Esophagus squamous epithelium (tissue), 5 donors: ENCODE measurements around the gene TMX3. TPM values are rescaled to one million over a fixed set of nuclear protein-coding genes. Genes with fewer than 3 reads are reported as not detected.

ENCODE experiments used
- DNase-seq: peaks from one replicate; lab custom pipeline; 2025; lab: John Stamatoyannopoulos, UW
- H3K27ac ChIP-seq, 4 donors: fragments of 200-600 bp; sonication (generic); one replicate each; pipeline ENCODE4 v1.5.1; 2016 to 2019; ENCODE audit warnings: mild to moderate bottlenecking in 1 of 4
- H3K27me3 ChIP-seq, 4 donors: fragments of 200-600 bp; sonication (generic); 1 replicate in 3 of 4; 2 replicates in 1 of 4; pipeline versions ENCODE4 v1.5.1 to v1.6.0; 2017 to 2021; ENCODE audit warnings: antibody characterized with exemption in 1 of 4
- H3K36me3 ChIP-seq, 3 donors: fragments of 200-600 bp; sonication (generic); one replicate each; pipeline ENCODE4 v1.5.1; 2016 to 2019
- H3K4me1 ChIP-seq, 3 donors: fragments of 200-600 bp; sonication (generic); one replicate each; pipeline ENCODE4 v1.5.1; 2017 to 2019
- H3K4me3 ChIP-seq, 4 donors: fragments of 200-600 bp; sonication (generic); 1 replicate in 3 of 4; 2 replicates in 1 of 4; pipeline ENCODE4 v1.5.1; 2016 to 2019; ENCODE audit warnings: mild to moderate bottlenecking in 2 of 4, moderate library complexity in 1 of 4
- H3K9me3 ChIP-seq, 3 donors: fragments of 200-600 bp; sonication (generic); one replicate each; pipeline ENCODE4 v1.5.1; 2016 to 2019
- CTCF ChIP-seq, 6 experiments: fragments of 450-650 bp in 4 of 6; fragments of 200-600 bp in 2 of 6; sonication (generic) in 2 of 6; IDR thresholded peaks; one replicate each; pipeline ENCODE4 v1.5.1; 2016 to 2019; ENCODE audit warnings: antibody characterized with exemption in 6 of 6, mild to moderate bottlenecking in 4 of 6, moderate library complexity in 4 of 6
- POLR2A ChIP-seq, 4 donors: fragments of 450-650 bp; IDR thresholded peaks; one replicate each; pipeline ENCODE4 v1.6.1; 2017; ENCODE audit warnings: antibody characterized with exemption in 4 of 4, mild to moderate bottlenecking in 4 of 4, moderate library complexity in 3 of 4
- WGBS, 2 donors: methylation state at CpG; one replicate each; pipeline ENCODE4 v1.1.5; 2018; 5-methylcytosine and 5-hydroxymethylcytosine counted together
- intact Hi-C: fragments of 100-400 bp; cut with DNase I; formaldehyde crosslinking; loops from one replicate; pipeline ENCODE4 v1.15.0; 2022
- total RNA-seq, 4 donors: library from RNA; depleted of rRNA; stranded (reverse); fragments of >200 nt; gene quantifications; one replicate each; pipeline ENCODE4 v1.1.0, GENCODE V29; 2016
- donor health status: DM: yes; HTN: yes; CAD: no.

The TMX3 gene
- total RNA-seq, 4 donors from 2014 or later: 12.7 to 37.8 (median 25.6) TPM

- no peak for DNase-seq
- no peak overlapping the region for H3K4me3 ChIP-seq
- no peaks in the 10 kb centered on the region for H3K4me1 ChIP-seq
- TF ChIP-seq CTCF (IDR thresholded peaks at IDR 0.05) (no peak), POLR2A (IDR thresholded peaks at IDR 0.05) (no peak)
- H3K27me3 ChIP-seq: no peaks in the 10 kb centered on the region
- no peaks in the 10 kb centered on the region for H3K9me3 ChIP-seq
- no peaks in the 10 kb centered on the region for H3K36me3 ChIP-seq
- intact Hi-C loops: no loop called here
- 42 to 52% methylated on average over 5 of the region's 5 CpGs for WGBS, 2 donors
- H3K27ac ChIP-seq: no peak overlapping the region
Observed at GRCh38 chr18:68734308-68734707, 19.4 kb upstream of the TMX3 start.

- Histone ChIP-seq H3K36me3 (no peaks in the 10 kb centered on the region), H3K4me3 (no peak overlapping the region), H3K9me3 (no peaks in the 10 kb centered on the region), H3K27ac (no peak overlapping the region), H3K27me3 (no peaks in the 10 kb centered on the region), H3K4me1 (no peaks in the 10 kb centered on the region)
- no peak for TF ChIP-seq POLR2A (IDR thresholded peaks at IDR 0.05)
- WGBS, 2 donors: 30 to 33% methylated on average over 6 of the region's 6 CpGs
- intact Hi-C loops: no loop called here
- DNase-seq: no peak
Observed at GRCh38 chr18:68733707-68734106, 18.8 kb upstream of the TMX3 start.

- TF ChIP-seq CTCF (IDR thresholded peaks at IDR 0.05): no peak
- no peak for TF ChIP-seq POLR2A (IDR thresholded peaks at IDR 0.05)
Observed at GRCh38 chr18:68728081-68728700, 13.3 kb upstream of the TMX3 start.

GRCh38 chr18:68727506-68727905 lies 12.6 kb upstream of the TMX3 start:
- H3K27ac ChIP-seq: no peak overlapping the region
- H3K36me3 ChIP-seq: no peaks in the 10 kb centered on the region
- no peak overlapping the region for H3K4me3 ChIP-seq
- no peaks in the 10 kb centered on the region for H3K4me1 ChIP-seq
- intact Hi-C loops: no loop called here
- H3K27me3 ChIP-seq: no peaks in the 10 kb centered on the region
- DNase-seq: no peak
- no peak for TF ChIP-seq POLR2A (IDR thresholded peaks at IDR 0.05)
- no peak for TF ChIP-seq CTCF (IDR thresholded peaks at IDR 0.05)
- no peaks in the 10 kb centered on the region for H3K9me3 ChIP-seq

More at GRCh38 chr18:68728081-68728700, 13.3 kb upstream of the TMX3 start:
- no peaks in the 10 kb centered on the region for H3K9me3 ChIP-seq
- DNase-seq: no peak
- H3K27me3 ChIP-seq: no peaks in the 10 kb centered on the region
- no peak overlapping the region for H3K4me3 ChIP-seq
- no peaks in the 10 kb centered on the region for H3K4me1 ChIP-seq
- H3K27ac ChIP-seq: no peak overlapping the region
- no peaks in the 10 kb centered on the region for H3K36me3 ChIP-seq
- intact Hi-C loops: no loop called here
- WGBS, 2 donors: 73 to 79% methylated on average over 2 of the region's 2 CpGs

GRCh38 chr18:68725346-68725745 lies 10.4 kb upstream of the TMX3 start:
- intact Hi-C loops: no loop called here
- 67 to 79% methylated on average over 2 of the region's 2 CpGs for WGBS, 2 donors
- DNase-seq: no peak
- Histone ChIP-seq H3K9me3 (no peaks in the 10 kb centered on the region), H3K4me3 (no peak overlapping the region), H3K36me3 (no peaks in the 10 kb centered on the region), H3K4me1 (peaks cover 0 to 13% (median 0%) of the 10 kb centered on the region in 3 donors), H3K27ac (no peak overlapping the region), H3K27me3 (no peaks in the 10 kb centered on the region)
- TF ChIP-seq CTCF (IDR thresholded peaks at IDR 0.05) (no peak), POLR2A (IDR thresholded peaks at IDR 0.05) (no peak)

GRCh38 chr18:68724021-68724420 lies 9.1 kb upstream of the TMX3 start:
- no peak overlapping the region for H3K27ac ChIP-seq
- intact Hi-C loops: no loop called here
- H3K4me3 ChIP-seq: no peak overlapping the region
- 47 to 56% methylated on average over 3 to 4 of the region's 4 CpGs for WGBS, 2 donors
- H3K9me3 ChIP-seq: no peaks in the 10 kb centered on the region
- DNase-seq: no peak
- no peaks in the 10 kb centered on the region for H3K36me3 ChIP-seq
- no peaks in the 10 kb centered on the region for H3K27me3 ChIP-seq
- H3K4me1 ChIP-seq: peaks cover 0 to 13% (median 0%) of the 10 kb centered on the region in 3 donors
- TF ChIP-seq POLR2A (IDR thresholded peaks at IDR 0.05): no peak
- TF ChIP-seq CTCF (IDR thresholded peaks at IDR 0.05): no peak
